HepG2 (cell line): ENCODE data around the gene UQCRHL. TPM values are rescaled to one million over a fixed set of nuclear protein-coding genes. Genes with fewer than 3 reads are reported as not detected.

Source experiments
- ATAC-seq: fragments of 200-7000 bp; cut with Tn5 transposase; 3 replicates; pipeline ENCODE4 v1.9.1; 2020; ENCODE audit warnings: mild to moderate bottlenecking, moderate library complexity
- BruUV-seq: library from RNA; stranded (reverse); fragments of 400-500 nt; replicated peaks from 2 replicates; lab custom pipeline; 2021; lab: Mats Ljungman, UMichigan
- CTCF ChIA-PET: fragments of 300-600 bp; formaldehyde crosslinking; extraction: SDS; loops from one replicate; lab custom pipeline; 2021; ENCODE audit warnings: low total read pairs, inconsistent platforms, low intra/inter-chr PET ratio; lab: Yijun Ruan, JAX
- POLR2A ChIA-PET: fragments of 350-600 bp; sonication (Branson Sonifier 250); formaldehyde crosslinking; loops from one replicate; lab custom pipeline; 2020; ENCODE audit warnings: antibody characterized with exemption, inconsistent platforms; lab: Yijun Ruan, JAX
- DNase-seq: peaks from one replicate; pipeline ENCODE4 v3.0.0-alpha.2; 2015; ENCODE audit warnings: low spot score
- FAIRE-seq: peaks from 3 replicates; lab custom pipeline; 2011; peaks lifted over from hg19 to GRCh38; lab: Jason Lieb, UNC
- H2AFZ ChIP-seq: one replicate; pipeline ENCODE4 v1.6.1; 2011; ENCODE audit warnings: low read length, inconsistent platforms
- H3K27ac ChIP-seq: fragments of 300-600 bp; 3 replicates; pipeline ENCODE4 v1.8.0; 2011; ENCODE audit warnings: mixed run types, mild to moderate bottlenecking, mixed read lengths, low read length, inconsistent platforms; ENCODE audit not compliant: insufficient read depth; ENCODE audit errors: extremely low read length
- H3K27me3 ChIP-seq, 2 experiments: fragments of 200-600 bp in 1 of 2; 2 replicates in 1 of 2; 3 replicates in 1 of 2; pipeline versions ENCODE4 v1.6.0 to v1.8.0; 2011; ENCODE audit warnings: low read length in 2 of 2, mild to moderate bottlenecking in 2 of 2, moderate library complexity in 2 of 2, inconsistent platforms in 1 of 2; ENCODE audit not compliant: insufficient read depth in 2 of 2, control insufficient read depth in 1 of 2
- H3K36me3 ChIP-seq, 2 experiments: fragments of 200-600 bp in 1 of 2; replicated peaks in 1 of 2; 2 replicates in 1 of 2; 3 replicates in 1 of 2; pipeline versions ENCODE4 v1.5.1 to v1.8.0; 2011; ENCODE audit warnings: low read length in 2 of 2, inconsistent platforms in 1 of 2; ENCODE audit not compliant: insufficient read depth in 2 of 2, control insufficient read depth in 1 of 2
- H3K4me1 ChIP-seq: 2 replicates; pipeline ENCODE4 v1.5.1; 2012; ENCODE audit warnings: low read length, inconsistent platforms; ENCODE audit not compliant: insufficient read depth
- H3K4me2 ChIP-seq: 2 replicates; pipeline ENCODE4 v1.6.0; 2011; ENCODE audit warnings: low read depth, low read length, inconsistent platforms
- H3K4me3 ChIP-seq, 3 experiments: fragments of 200-600 bp in 1 of 3; sonication (generic), shearing (Covaris generic) in 1 of 3; replicated peaks in 1 of 3; 2 replicates each; pipeline ENCODE4 v1.5.1; 2011 to 2016; ENCODE audit warnings: low read length in 3 of 3, inconsistent platforms in 2 of 3, low read depth in 2 of 3, mild to moderate bottlenecking in 2 of 3, control low read depth in 1 of 3, mixed read lengths in 1 of 3; ENCODE audit not compliant: insufficient read depth in 1 of 3
- H3K79me2 ChIP-seq: one replicate; pipeline ENCODE4 v1.6.1; 2011; ENCODE audit warnings: low read length, inconsistent platforms; ENCODE audit not compliant: insufficient read depth
- H3K9ac ChIP-seq: 2 replicates; pipeline ENCODE4 v1.6.0; 2011; ENCODE audit warnings: mild to moderate bottlenecking, low read depth, low read length, inconsistent platforms; ENCODE audit not compliant: insufficient read depth
- H3K9me3 ChIP-seq: 2 replicates; pipeline ENCODE4 v1.5.1; 2012; ENCODE audit warnings: mild to moderate bottlenecking, low read length
- H4K20me1 ChIP-seq: 2 replicates; pipeline ENCODE4 v1.6.0; 2011; ENCODE audit warnings: inconsistent platforms, mild to moderate bottlenecking, low read length, moderate library complexity; ENCODE audit not compliant: insufficient read depth
- CEBPB ChIP-seq: IDR thresholded peaks from 2 replicates; pipeline ENCODE4 v1.6.1; 2011; ENCODE audit warnings: low read depth, low read length, improper control_type of control experiment, borderline replicate concordance
- FOXJ3 ChIP-seq: sonication (generic); formaldehyde crosslinking; IDR thresholded peaks from 2 replicates; pipeline ENCODE4 v1.4.0; 2020; ENCODE audit warnings: missing genetic modification reagents, mild to moderate bottlenecking, borderline replicate concordance
- GATAD1 ChIP-seq: IDR thresholded peaks from 2 replicates; pipeline ENCODE4 v1.6.1; 2016; ENCODE audit warnings: missing genetic modification reagents, missing compliant biosample characterization
- KDM4B ChIP-seq: sonication (generic); formaldehyde crosslinking; IDR thresholded peaks from 2 replicates; pipeline ENCODE4 v1.4.0; 2020; ENCODE audit warnings: missing genetic modification reagents
- KLF12 ChIP-seq: sonication (generic); formaldehyde crosslinking; IDR thresholded peaks from 2 replicates; pipeline ENCODE4 v1.4.0; 2020; ENCODE audit warnings: missing genetic modification reagents, borderline replicate concordance
- KLF6 ChIP-seq: IDR thresholded peaks from 2 replicates; pipeline ENCODE4 v1.8.0; 2016; ENCODE audit warnings: missing biosample characterization, missing genetic modification reagents
- NRL ChIP-seq: sonication (generic); formaldehyde crosslinking; IDR thresholded peaks from 2 replicates; pipeline ENCODE4 v1.5.0; 2020; ENCODE audit warnings: missing genetic modification reagents, mild to moderate bottlenecking, moderate library complexity, borderline replicate concordance
- PHF21A ChIP-seq: sonication (generic); formaldehyde crosslinking; IDR thresholded peaks from 2 replicates; pipeline ENCODE4 v1.5.0; 2020; ENCODE audit warnings: mild to moderate bottlenecking, missing genetic modification reagents
- RBFOX2 ChIP-seq: fragments of 200-400 bp; formaldehyde crosslinking; IDR thresholded peaks from 2 replicates; pipeline ENCODE4 v1.6.1; 2017; ENCODE audit warnings: low read depth, mild to moderate bottlenecking, low read length
- SAP130 ChIP-seq: IDR thresholded peaks from 2 replicates; pipeline ENCODE4 v1.6.1; 2016; ENCODE audit warnings: low read depth
- SMAD3 ChIP-seq: sonication (generic); formaldehyde crosslinking; IDR thresholded peaks from 2 replicates; pipeline ENCODE4 v1.4.0; 2020; ENCODE audit warnings: missing genetic modification reagents
- SRSF4 ChIP-seq: fragments of 200-400 bp; formaldehyde crosslinking; IDR thresholded peaks from one replicate; pipeline ENCODE4 v1.6.1; 2018; ENCODE audit warnings: mild to moderate bottlenecking, low read depth, low read length, moderate library complexity; ENCODE audit not compliant: poor library complexity, severe bottlenecking
- THYN1 ChIP-seq: sonication (generic); formaldehyde crosslinking; IDR thresholded peaks from 2 replicates; pipeline ENCODE4 v1.8.1; 2023; ENCODE audit warnings: low read depth, mild to moderate bottlenecking, moderate library complexity, missing genetic modification reagents, borderline replicate concordance
- ZMYM4 ChIP-seq: sonication (generic); formaldehyde crosslinking; IDR thresholded peaks from 2 replicates; pipeline ENCODE4 v1.8.1; 2023; ENCODE audit warnings: mild to moderate bottlenecking, missing genetic modification reagents
- ZNF235 ChIP-seq: sonication (generic); formaldehyde crosslinking; IDR thresholded peaks from 2 replicates; pipeline ENCODE4 v1.8.1; 2023; ENCODE audit warnings: mild to moderate bottlenecking, missing genetic modification reagents, borderline replicate concordance
- ZNF34 ChIP-seq: sonication (generic); formaldehyde crosslinking; IDR thresholded peaks from 2 replicates; pipeline ENCODE4 v1.4.0; 2020; ENCODE audit warnings: mild to moderate bottlenecking, missing genetic modification reagents, borderline replicate concordance
- ZNF430 ChIP-seq: sonication (generic); formaldehyde crosslinking; IDR thresholded peaks from 2 replicates; pipeline ENCODE4 v1.9.0; 2021; ENCODE audit warnings: mild to moderate bottlenecking, missing genetic modification reagents
- ZNF776 ChIP-seq: sonication (generic); formaldehyde crosslinking; IDR thresholded peaks from 2 replicates; pipeline ENCODE4 v1.4.0; 2020; ENCODE audit warnings: mild to moderate bottlenecking, missing genetic modification reagents
- ZNF777 ChIP-seq: sonication (generic); formaldehyde crosslinking; IDR thresholded peaks from 2 replicates; pipeline ENCODE4 v1.4.0; 2020; ENCODE audit warnings: missing genetic modification reagents
- WGBS: methylation state at CpG from one replicate; pipeline ENCODE4 v1.1.6; 2017; ENCODE audit warnings: low lambda C conversion rate; 5-methylcytosine and 5-hydroxymethylcytosine counted together
- in situ Hi-C: cut with HindIII; loops from 2 replicates; pipeline ENCODE4 v1.10.0; 2017; ENCODE audit warnings: low pct_unique_long_range_greater_than_20kb; ENCODE audit not compliant: extremely low pct_ligation_motif_present
- intact Hi-C: fragments of 100-400 bp; cut with micrococcal nuclease; formaldehyde crosslinking; loops from one replicate; pipeline ENCODE4 v1.10.0; 2022; ENCODE audit not compliant: unreplicated experiment
- polyA plus RNA-seq, 8 experiments: library from polyadenylated mRNA; depleted of rRNA in 3 of 8; stranded (reverse) in 7 of 8; unstranded in 1 of 8; fragments of >200 nt; fragmentation: Illumina TruSeq in 4 of 8; extraction: Trizol in 4 of 8; gene quantifications; 2 replicates each; pipeline versions ENCODE4 v1.2.1 to v1.2.3, GENCODE V29; 2011 to 2016; ENCODE audit warnings: low read depth in 4 of 8, missing spikeins in 1 of 8, mixed read lengths in 1 of 8; ENCODE audit not compliant: insufficient read depth in 1 of 8
- total RNA-seq, 5 experiments: library from RNA; depleted of rRNA; stranded (reverse); fragments of >200 nt; fragmentation: Illumina TruSeq; extraction: Trizol; gene quantifications; 2 replicates each; pipeline ENCODE4 v1.2.3, GENCODE V29; 2016; ENCODE audit warnings: low read depth in 1 of 5
- TF ChIP-seq, protein P1 (sequence below): sonication (generic); formaldehyde crosslinking; IDR thresholded peaks from 2 replicates; pipeline ENCODE4 v1.8.0; 2022; ENCODE audit warnings: mild to moderate bottlenecking, missing genetic modification reagents; ENCODE audit not compliant: insufficient replicate concordance
- TF ChIP-seq, protein P2 (sequence below): IDR thresholded peaks from 2 replicates; pipeline ENCODE4 v1.6.1; 2016; ENCODE audit warnings: missing genetic modification reagents, missing compliant biosample characterization
- TF ChIP-seq, protein P3 (sequence below): sonication (generic); formaldehyde crosslinking; IDR thresholded peaks from 2 replicates; pipeline ENCODE4 v1.8.0; 2023; ENCODE audit warnings: mild to moderate bottlenecking, missing genetic modification reagents

Gene UQCRHL
- total and polyA plus RNA-seq, 2 of the 13 experiments (the other 11 are each of a cell fraction or from before 2014, with no cell fraction given) = 1.8 to 2.3 TPM

DNA sequence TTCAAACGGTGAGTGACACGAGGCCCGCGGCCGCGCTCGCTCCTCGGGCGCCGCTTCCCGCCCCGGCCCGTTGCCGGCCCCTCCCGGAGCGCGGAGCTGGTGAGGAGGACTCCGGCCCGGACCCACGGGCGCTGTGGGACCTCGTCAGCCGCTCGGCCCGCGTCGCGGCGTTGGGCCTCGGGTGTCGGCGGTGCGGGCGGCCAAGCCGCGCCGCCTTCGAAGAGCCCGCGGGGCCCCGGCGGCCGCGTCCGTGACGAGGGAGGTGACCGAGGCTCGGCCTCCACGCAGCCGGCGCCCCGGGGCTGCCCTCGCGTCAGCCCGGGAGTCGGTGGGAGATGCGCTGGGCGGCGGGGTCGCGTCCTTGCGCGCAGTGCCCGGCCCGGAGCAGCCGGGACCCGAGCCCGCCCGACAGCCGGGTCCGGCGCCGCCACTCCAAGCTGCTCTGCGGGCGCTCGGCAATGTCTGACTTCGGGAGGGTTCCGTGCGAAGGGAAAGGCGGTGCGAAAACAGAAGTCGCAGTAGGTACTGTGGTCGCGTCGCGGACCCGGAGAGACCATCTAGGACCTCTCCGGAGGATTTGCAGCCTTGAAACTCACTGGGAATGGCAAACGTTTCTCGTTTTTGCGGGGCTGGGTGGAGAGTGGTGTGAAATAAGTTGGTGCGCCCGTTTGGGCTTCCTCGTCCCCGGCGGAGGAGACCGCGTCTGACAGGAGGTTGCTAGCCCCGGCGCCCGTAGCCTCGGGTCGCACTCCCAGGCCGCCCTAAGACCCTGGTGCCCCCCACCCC lies 40.9 kb upstream of the UQCRHL start:
- in situ Hi-C loops (no loop called here), intact Hi-C loops (loop anchor here (5.0 kb wide), 2 partner anchors 39 to 46 kb away; no protein-coding TSS in a partner anchor)
- Histone ChIP-seq H3K9ac (peak overlapping the region; percentile 91), H4K20me1 (no peaks in the 10 kb centered on the region), H3K27ac (peak overlapping the region; percentile 99), H3K4me3 (peak overlapping the region; percentile 83 to 98 (median 98)), H3K27me3 (no peaks in the 10 kb centered on the region; a peak in 1 of 5 replicates), H3K36me3 (no peaks in the 10 kb centered on the region), H3K4me1 (peaks cover 58% of the 10 kb centered on the region), H3K79me2 (peaks cover 65% of the 10 kb centered on the region), H3K4me2 (peak overlapping the region; percentile 95), H2AFZ (no peak overlapping the region), H3K9me3 (no peaks in the 10 kb centered on the region)
- no peak for FAIRE-seq
- BruUV-seq = no TSS peak
- POLR2A ChIA-PET = interaction anchor here (0.7 to 10.4 kb wide), 15 partner anchors 11 to 56 kb away, joined by 3 to 208 read pairs (median 7); no protein-coding TSS in a partner anchor
- CTCF ChIA-PET = no interaction called here
- no peak for ATAC-seq
- 0% methylated on average over 3 of the region's 104 CpGs for WGBS
- no peak for DNase-seq
- TF ChIP-seq FOXJ3 (CRISPR knock-in tag) (no peak), ZNF34 (CRISPR knock-in tag) (0 out of 2 replicates have a peak, but pooled peaks have one; percentile 14), KLF6 (CRISPR knock-in tag) (0 out of 2 replicates have a peak, but pooled peaks have one; percentile 19), SRSF4 (no peak), ZNF777 (CRISPR knock-in tag) (peak; percentile 44; the same call in 1 of the 2 replicates), SMAD3 (CRISPR knock-in tag) (no peak), ZNF776 (CRISPR knock-in tag) (no peak), THYN1 (CRISPR knock-in tag) (no peak), KDM4B (CRISPR knock-in tag) (no peak), GATAD1 (CRISPR knock-in tag) (no peak), ZMYM4 (CRISPR knock-in tag) (no peak), CEBPB (no peak), SAP130 (CRISPR knock-in tag) (0 out of 2 replicates have a peak, but pooled peaks have one; percentile 7), NRL (0 out of 2 replicates have a peak, but pooled peaks have one; percentile 18), RBFOX2 (peak; percentile 7; the same call in 1 of the 2 replicates), PHF21A (no peak), ZNF430 (CRISPR knock-in tag) (no peak), ZNF235 (CRISPR knock-in tag) (peak; percentile 39; the same call in 1 of the 2 replicates), KLF12 (0 out of 2 replicates have a peak, but pooled peaks have one; percentile 8)
- TF ChIP-seq, protein P1, sequence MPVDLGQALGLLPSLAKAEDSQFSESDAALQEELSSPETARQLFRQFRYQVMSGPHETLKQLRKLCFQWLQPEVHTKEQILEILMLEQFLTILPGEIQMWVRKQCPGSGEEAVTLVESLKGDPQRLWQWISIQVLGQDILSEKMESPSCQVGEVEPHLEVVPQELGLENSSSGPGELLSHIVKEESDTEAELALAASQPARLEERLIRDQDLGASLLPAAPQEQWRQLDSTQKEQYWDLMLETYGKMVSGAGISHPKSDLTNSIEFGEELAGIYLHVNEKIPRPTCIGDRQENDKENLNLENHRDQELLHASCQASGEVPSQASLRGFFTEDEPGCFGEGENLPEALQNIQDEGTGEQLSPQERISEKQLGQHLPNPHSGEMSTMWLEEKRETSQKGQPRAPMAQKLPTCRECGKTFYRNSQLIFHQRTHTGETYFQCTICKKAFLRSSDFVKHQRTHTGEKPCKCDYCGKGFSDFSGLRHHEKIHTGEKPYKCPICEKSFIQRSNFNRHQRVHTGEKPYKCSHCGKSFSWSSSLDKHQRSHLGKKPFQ = peak; percentile 51
- TF ChIP-seq, protein P2, sequence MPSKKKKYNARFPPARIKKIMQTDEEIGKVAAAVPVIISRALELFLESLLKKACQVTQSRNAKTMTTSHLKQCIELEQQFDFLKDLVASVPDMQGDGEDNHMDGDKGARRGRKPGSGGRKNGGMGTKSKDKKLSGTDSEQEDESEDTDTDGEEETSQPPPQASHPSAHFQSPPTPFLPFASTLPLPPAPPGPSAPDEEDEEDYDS (CRISPR knock-in tag) = no peak
- TF ChIP-seq, protein P3, sequence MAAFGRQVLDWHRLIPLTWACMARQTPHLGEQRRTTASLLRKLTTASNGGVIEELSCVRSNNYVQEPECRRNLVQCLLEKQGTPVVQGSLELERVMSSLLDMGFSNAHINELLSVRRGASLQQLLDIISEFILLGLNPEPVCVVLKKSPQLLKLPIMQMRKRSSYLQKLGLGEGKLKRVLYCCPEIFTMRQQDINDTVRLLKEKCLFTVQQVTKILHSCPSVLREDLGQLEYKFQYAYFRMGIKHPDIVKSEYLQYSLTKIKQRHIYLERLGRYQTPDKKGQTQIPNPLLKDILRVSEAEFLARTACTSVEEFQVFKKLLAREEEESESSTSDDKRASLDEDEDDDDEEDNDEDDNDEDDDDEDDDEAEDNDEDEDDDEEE (CRISPR knock-in tag) = peak; percentile 17; the same call in 1 of the 2 replicates
